HG03354 (cell line): Measurements from ENCODE around the gene BRS3.
"Not testable (repeated sequence)": the region's sequence is repeated elsewhere in the genome, so short reads cannot be mapped to it uniquely, and the experiment has no call there.

ENCODE experiments used
- ATAC-seq: cut with Tn5 transposase; IDR thresholded peaks from one replicate; pipeline ENCODE4 v1.9.1; 2021; ENCODE audit warnings: mild to moderate bottlenecking; ENCODE audit not compliant: unreplicated experiment, poor library complexity, severe bottlenecking

Gene BRS3

GRCh38 chrX:136487647-136488046 lies at the start of gene BRS3:
TSS of gene BRS3 (plus strand) at chrX:136487947. CDS start at chrX:136488115, 168 bp downstream.
- ATAC-seq = no peak

GRCh38 chrX:136438192-136438591 lies 49.6 kb upstream of the BRS3 start:
- ATAC-seq = no peak

- ATAC-seq = not testable (repeated sequence)
Observed at GRCh38 chrX:136445674-136446073, 42.1 kb upstream of the BRS3 start.

GRCh38 chrX:136446208-136446607 lies 41.5 kb upstream of the BRS3 start:
- no peak for ATAC-seq

GRCh38 chrX:136447308-136447707 lies 40.4 kb upstream of the BRS3 start:
- no peak for ATAC-seq

GRCh38 chrX:136447968-136448367 lies 39.8 kb upstream of the BRS3 start:
- no peak for ATAC-seq

GRCh38 chrX:136450050-136450830 lies 37.5 kb upstream of the BRS3 start:
- ATAC-seq = no peak

GRCh38 chrX:136452614-136453013 lies 35.1 kb upstream of the BRS3 start:
- no peak for ATAC-seq

GRCh38 chrX:136453114-136453513 lies 34.6 kb upstream of the BRS3 start:
- no peak for ATAC-seq

GRCh38 chrX:136453771-136454170 lies 34.0 kb upstream of the BRS3 start:
- no peak for ATAC-seq

- no peak for ATAC-seq
Observed at GRCh38 chrX:136456133-136456532, 31.6 kb upstream of the BRS3 start.

- no peak for ATAC-seq
Observed at GRCh38 chrX:136457303-136457917, 30.3 kb upstream of the BRS3 start.

- ATAC-seq = no peak
Observed at GRCh38 chrX:136464589-136464988, 23.2 kb upstream of the BRS3 start.

GRCh38 chrX:136467303-136467702 lies 20.4 kb upstream of the BRS3 start:
- no peak for ATAC-seq

GRCh38 chrX:136468391-136469103 lies 19.2 kb upstream of the BRS3 start:
- no peak for ATAC-seq

GRCh38 chrX:136473663-136474062 lies 14.1 kb upstream of the BRS3 start:
- ATAC-seq = no peak

- ATAC-seq = no peak
Observed at GRCh38 chrX:136475236-136475635, 12.5 kb upstream of the BRS3 start.

- ATAC-seq = no peak
Observed at GRCh38 chrX:136476501-136476900, 11.2 kb upstream of the BRS3 start.

GRCh38 chrX:136477026-136477425 lies 10.7 kb upstream of the BRS3 start:
- ATAC-seq = no peak

GRCh38 chrX:136480383-136480782 lies 7.4 kb upstream of the BRS3 start:
- no peak for ATAC-seq

GRCh38 chrX:136488706-136489105 lies 959 bp downstream of the BRS3 start:
- ATAC-seq = no peak
